Pons (tissue), 1 donor: ENCODE data around the gene HS2ST1.
"Not testable (repeated sequence)": the region's sequence is repeated elsewhere in the genome, so short reads cannot be mapped to it uniquely, and the experiment has no call there.

Experiments
- DNase-seq: peaks from one replicate; pipeline ENCODE4 v3.0.0-alpha.2; 2016; ENCODE audit warnings: low spot score

The HS2ST1 gene

GRCh38 chr1:86914601-86914997 is at the start of gene HS2ST1:
Gene HS2ST1, plus strand, starts transcription at chr1:86914635.
- no peak for DNase-seq

GRCh38 chr1:86865973-86866637 is 48.3 kb upstream of the HS2ST1 start:
- no peak for DNase-seq

GRCh38 chr1:86866665-86867064 is 47.8 kb upstream of the HS2ST1 start:
- DNase-seq, result no peak

- DNase-seq, result not testable (repeated sequence)
These were observed 47.2 kb upstream of the HS2ST1 start for GRCh38 chr1:86867278-86867677.

GRCh38 chr1:86868477-86868876 is 46.0 kb upstream of the HS2ST1 start:
- no peak for DNase-seq

GRCh38 chr1:86871001-86871400 is 43.4 kb upstream of the HS2ST1 start:
- DNase-seq, result no peak

GRCh38 chr1:86872086-86872485 is 42.3 kb upstream of the HS2ST1 start:
- DNase-seq, result no peak

- DNase-seq, result no peak
These were observed 38.7 kb upstream of the HS2ST1 start for GRCh38 chr1:86875722-86876121.

- no peak for DNase-seq
These were observed 26.8 kb upstream of the HS2ST1 start for GRCh38 chr1:86887479-86888162.

- DNase-seq, result no peak
These were observed 26.1 kb upstream of the HS2ST1 start for GRCh38 chr1:86888327-86888726.

GRCh38 chr1:86899401-86899800 is 15.0 kb upstream of the HS2ST1 start:
- DNase-seq, result not testable (repeated sequence)

GRCh38 chr1:86905875-86906274 is 8.6 kb upstream of the HS2ST1 start:
- DNase-seq, result no peak

GRCh38 chr1:86906419-86906818 is 8.0 kb upstream of the HS2ST1 start:
- no peak for DNase-seq

- DNase-seq, result no peak
These were observed 2.0 kb upstream of the HS2ST1 start for GRCh38 chr1:86912281-86912900.

- DNase-seq, result peak; percentile 45
These were observed 988 bp upstream of the HS2ST1 start for GRCh38 chr1:86913399-86913895.

- DNase-seq, result peak; percentile 100
These were observed 387 bp upstream of the HS2ST1 start, which contains the start of gene SELENOF for GRCh38 chr1:86913896-86914600. Gene SELENOF, minus strand, starts transcription at chr1:86914126. Its CDS starts 15 bp downstream, at chr1:86914111.

GRCh38 chr1:86914998-86915736 is 732 bp downstream of the HS2ST1 start:
- DNase-seq, result peak; percentile 76

- no peak for DNase-seq
These were observed 1.4 kb downstream of the HS2ST1 start for GRCh38 chr1:86915737-86916235.

GRCh38 chr1:86916752-86917151 is 2.3 kb downstream of the HS2ST1 start:
- DNase-seq, result no peak

- no peak for DNase-seq
These were observed 8.0 kb downstream of the HS2ST1 start for GRCh38 chr1:86922445-86922844.

- DNase-seq, result no peak
These were observed 10.0 kb downstream of the HS2ST1 start for GRCh38 chr1:86924324-86924960.
